Upper lobe of right lung (tissue), 1 donor: ENCODE measurements around the gene HPGD. TPM values are rescaled to one million over a fixed set of nuclear protein-coding genes. Genes with fewer than 3 reads are reported as not detected.

Source experiments
- ATAC-seq: fragments of 200-7000 bp; cut with Tn5 transposase; one replicate; pipeline ENCODE4 v1.9.1; 2020; ENCODE audit warnings: mild to moderate bottlenecking, moderate library complexity
- DNase-seq: peaks from one replicate; pipeline ENCODE4 v3.0.0-alpha.2; 2020
- H3K27ac ChIP-seq: fragments of 200-600 bp; one replicate; pipeline ENCODE4 v1.8.0; 2022
- H3K27me3 ChIP-seq: fragments of 200-600 bp; one replicate; pipeline ENCODE4 v1.8.0; 2022; ENCODE audit warnings: mild to moderate bottlenecking
- H3K36me3 ChIP-seq: fragments of 200-600 bp; one replicate; pipeline ENCODE4 v1.8.0; 2022
- H3K4me1 ChIP-seq: fragments of 200-600 bp; one replicate; pipeline ENCODE4 v1.8.0; 2022
- H3K4me3 ChIP-seq: fragments of 200-600 bp; one replicate; pipeline ENCODE4 v1.8.0; 2022; ENCODE audit warnings: mild to moderate bottlenecking
- H3K9me3 ChIP-seq: fragments of 200-600 bp; one replicate; pipeline ENCODE4 v1.8.0; 2022
- intact Hi-C: fragments of 100-400 bp; cut with DNase I; formaldehyde crosslinking; loops from one replicate; pipeline ENCODE4 v1.11.0; 2022
- total RNA-seq: library from RNA; stranded (reverse); fragmentation: NEBNext Ultra II Directional; extraction: Animal tissue kit (Norgen Biotek cat#: 25700); gene quantifications from one replicate; pipeline ENCODE4 v1.2.1, GENCODE V29; 2021
- TF ChIP-seq, protein P1 (sequence below): fragments of 200-600 bp; IDR thresholded peaks from one replicate; pipeline ENCODE4 v1.8.0; 2022; ENCODE audit warnings: antibody characterized with exemption
- donor health status: DM: no; HTN: yes; CAD: no; lungs with severe emphysema.

HPGD gene
- total RNA-seq, 1 donor from 2014 or later = 77.2 TPM

DNA sequence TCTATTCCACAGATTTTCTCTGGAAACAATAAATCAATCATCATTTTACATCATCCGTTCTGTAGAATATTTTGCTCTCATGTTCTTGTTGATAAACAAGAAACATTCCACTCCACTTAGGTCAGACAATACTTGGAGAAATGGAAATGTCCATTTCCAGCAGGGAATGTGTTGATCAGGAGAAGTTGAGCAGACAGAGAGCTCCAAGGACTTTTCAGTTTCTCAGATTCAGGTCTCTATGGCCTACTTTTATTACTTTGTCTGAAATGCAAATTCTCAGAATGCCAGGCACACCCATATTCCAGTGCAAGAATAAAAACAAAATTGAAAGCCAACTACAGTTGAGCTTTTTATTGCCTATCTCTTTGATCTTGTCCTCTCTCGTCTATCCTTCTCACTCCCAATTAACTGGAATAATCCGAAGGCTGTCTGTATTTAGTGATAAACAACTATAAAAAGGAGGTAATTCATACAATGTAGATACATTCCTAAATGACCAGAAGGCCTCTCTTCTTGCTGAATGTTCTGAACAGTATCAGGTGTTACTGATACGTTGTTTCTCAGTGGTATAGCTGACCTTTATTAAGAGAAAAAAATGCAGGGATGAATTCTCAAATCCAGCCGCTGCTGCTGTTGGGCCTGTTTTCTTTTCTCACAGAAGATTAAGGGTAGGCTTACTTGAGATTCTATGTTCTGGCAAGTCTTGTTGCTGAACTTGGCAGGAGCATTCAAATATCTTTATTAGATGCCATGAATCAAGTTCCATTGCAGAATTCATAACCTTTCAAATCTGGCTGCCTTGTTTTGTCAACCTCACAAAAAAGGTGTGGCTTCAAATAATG is 72.1 kb downstream of the HPGD start:
- Histone ChIP-seq H3K9me3 (no peaks in the 10 kb centered on the region), H3K36me3 (no peaks in the 10 kb centered on the region), H3K27ac (no peak overlapping the region), H3K4me3 (no peak overlapping the region), H3K4me1 (no peaks in the 10 kb centered on the region), H3K27me3 (no peaks in the 10 kb centered on the region)
- DNase-seq (no peak), ATAC-seq (no peak)
- intact Hi-C loops = no loop called here
- TF ChIP-seq, protein P1, sequence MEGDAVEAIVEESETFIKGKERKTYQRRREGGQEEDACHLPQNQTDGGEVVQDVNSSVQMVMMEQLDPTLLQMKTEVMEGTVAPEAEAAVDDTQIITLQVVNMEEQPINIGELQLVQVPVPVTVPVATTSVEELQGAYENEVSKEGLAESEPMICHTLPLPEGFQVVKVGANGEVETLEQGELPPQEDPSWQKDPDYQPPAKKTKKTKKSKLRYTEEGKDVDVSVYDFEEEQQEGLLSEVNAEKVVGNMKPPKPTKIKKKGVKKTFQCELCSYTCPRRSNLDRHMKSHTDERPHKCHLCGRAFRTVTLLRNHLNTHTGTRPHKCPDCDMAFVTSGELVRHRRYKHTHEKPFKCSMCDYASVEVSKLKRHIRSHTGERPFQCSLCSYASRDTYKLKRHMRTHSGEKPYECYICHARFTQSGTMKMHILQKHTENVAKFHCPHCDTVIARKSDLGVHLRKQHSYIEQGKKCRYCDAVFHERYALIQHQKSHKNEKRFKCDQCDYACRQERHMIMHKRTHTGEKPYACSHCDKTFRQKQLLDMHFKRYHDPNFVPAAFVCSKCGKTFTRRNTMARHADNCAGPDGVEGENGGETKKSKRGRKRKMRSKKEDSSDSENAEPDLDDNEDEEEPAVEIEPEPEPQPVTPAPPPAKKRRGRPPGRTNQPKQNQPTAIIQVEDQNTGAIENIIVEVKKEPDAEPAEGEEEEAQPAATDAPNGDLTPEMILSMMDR = no peak

GRCh38 chr4:174449152-174449551 is 73.1 kb downstream of the HPGD start:
- Histone ChIP-seq H3K27me3 (no peaks in the 10 kb centered on the region), H3K36me3 (no peaks in the 10 kb centered on the region), H3K4me3 (no peak overlapping the region), H3K4me1 (no peaks in the 10 kb centered on the region), H3K27ac (no peak overlapping the region), H3K9me3 (no peaks in the 10 kb centered on the region)
- no peak for DNase-seq
- no peak for ATAC-seq
- intact Hi-C loops = no loop called here
- TF ChIP-seq, protein P1 = no peak

DNA sequence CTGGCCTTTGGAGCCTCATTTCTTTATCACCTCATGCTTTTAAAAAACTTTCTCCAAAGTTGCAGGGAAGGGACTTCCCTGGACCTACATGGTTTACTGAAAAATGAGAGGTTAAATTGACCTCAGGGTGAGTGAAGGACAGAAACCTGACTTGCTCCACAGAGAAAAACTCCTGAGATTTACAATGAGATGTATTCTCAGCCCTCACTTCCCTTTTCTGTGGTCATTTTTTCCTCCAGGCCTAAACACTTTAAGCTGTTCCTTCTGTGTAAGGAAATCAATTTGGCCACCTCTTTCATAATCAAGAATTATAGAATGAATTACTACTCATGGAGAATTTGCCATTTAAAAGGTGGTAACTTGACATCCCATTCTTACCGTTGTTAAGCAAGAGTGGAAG is 77.9 kb downstream of the HPGD start:
- Histone ChIP-seq H3K9me3 (no peaks in the 10 kb centered on the region), H3K4me1 (no peaks in the 10 kb centered on the region), H3K36me3 (no peaks in the 10 kb centered on the region), H3K4me3 (no peak overlapping the region), H3K27ac (no peak overlapping the region), H3K27me3 (no peaks in the 10 kb centered on the region)
- intact Hi-C loops = no loop called here
- no peak for DNase-seq
- TF ChIP-seq, protein P1 = no peak
- no peak for ATAC-seq

Other genes starting within 250 kb of the HPGD start
- 33.8 TPM for gene FBXO8, start 238.8 kb downstream of the HPGD start, total RNA-seq
- gene CEP44, start 238.6 kb downstream of the HPGD start, total RNA-seq = 16.4 TPM